Jurkat, Clone E6-1 (cell line): ENCODE measurements around the gene RSPO4.

Experiments
- DNase-seq: peaks from one replicate; pipeline ENCODE4 v3.0.0-alpha.2; 2011; ENCODE audit warnings: low read depth, low spot score
- H3K4me3 ChIP-seq: 2 replicates; pipeline ENCODE4 v1.5.1; 2011; ENCODE audit warnings: mild to moderate bottlenecking, low read length, control low read depth, moderate library complexity

The RSPO4 gene

DNA sequence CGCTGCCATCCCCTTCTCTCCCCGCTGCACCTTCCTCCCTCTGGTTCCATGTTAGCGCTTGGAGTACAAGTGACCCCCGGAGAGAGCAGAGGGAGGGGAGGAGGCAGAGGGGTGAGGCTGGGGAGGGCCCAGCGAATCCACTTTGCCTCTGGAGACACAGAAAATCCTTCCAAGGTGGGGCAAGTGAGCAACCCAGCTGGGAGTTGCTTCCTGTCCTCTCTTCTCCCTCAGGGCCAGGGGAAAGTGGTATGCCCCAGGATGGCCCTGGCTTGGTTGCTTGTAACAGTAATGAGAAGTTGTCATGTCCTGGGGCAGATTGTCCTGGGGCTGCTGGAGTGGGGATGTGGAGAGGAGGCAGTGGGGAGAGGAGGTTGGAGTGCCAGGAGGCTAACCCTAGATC is 85.3 kb downstream of the RSPO4 start:
- DNase-seq = no peak
- no peak overlapping the region for H3K4me3 ChIP-seq

DNA sequence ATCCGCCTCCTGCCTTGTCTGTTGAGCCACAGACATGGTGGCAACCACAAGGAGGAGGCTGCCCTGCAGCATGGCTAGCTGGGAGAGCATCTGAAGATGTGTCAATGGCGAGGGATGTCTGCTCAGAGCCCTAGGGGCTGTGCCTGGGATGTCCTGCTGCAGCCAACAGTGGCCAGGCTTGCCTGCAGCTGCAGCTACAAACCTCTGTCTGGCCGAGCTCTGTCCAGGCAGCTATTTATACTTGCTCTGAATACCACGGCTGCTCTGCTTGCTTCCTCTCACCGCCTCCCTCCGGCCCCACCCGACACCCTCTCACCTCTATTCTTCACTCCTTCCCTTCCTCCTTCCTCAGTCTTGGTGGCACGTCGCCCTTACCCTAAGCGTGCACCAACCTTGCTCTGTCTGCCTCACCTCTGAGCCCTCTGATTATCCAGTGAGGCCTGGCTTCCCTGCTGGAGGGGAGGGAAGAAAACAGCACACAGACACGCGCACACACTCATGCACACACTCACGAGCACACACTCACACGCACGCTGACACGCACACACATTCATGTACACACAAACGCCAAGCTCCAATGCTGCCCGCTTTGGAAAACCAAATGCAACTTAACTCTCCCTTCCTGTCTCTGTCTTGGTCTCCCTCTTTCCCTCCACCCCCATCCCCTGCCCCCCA is 85.8 kb downstream of the RSPO4 start, which contains the start of gene ANGPT4:
ANGPT4 (minus strand) TSS at position 210 of the 675 bp plus-strand sequence; CDS start at position 90, 120 bp downstream.
- no peak for DNase-seq
- no peak within 1 kb of the TSS for H3K4me3 ChIP-seq

DNA sequence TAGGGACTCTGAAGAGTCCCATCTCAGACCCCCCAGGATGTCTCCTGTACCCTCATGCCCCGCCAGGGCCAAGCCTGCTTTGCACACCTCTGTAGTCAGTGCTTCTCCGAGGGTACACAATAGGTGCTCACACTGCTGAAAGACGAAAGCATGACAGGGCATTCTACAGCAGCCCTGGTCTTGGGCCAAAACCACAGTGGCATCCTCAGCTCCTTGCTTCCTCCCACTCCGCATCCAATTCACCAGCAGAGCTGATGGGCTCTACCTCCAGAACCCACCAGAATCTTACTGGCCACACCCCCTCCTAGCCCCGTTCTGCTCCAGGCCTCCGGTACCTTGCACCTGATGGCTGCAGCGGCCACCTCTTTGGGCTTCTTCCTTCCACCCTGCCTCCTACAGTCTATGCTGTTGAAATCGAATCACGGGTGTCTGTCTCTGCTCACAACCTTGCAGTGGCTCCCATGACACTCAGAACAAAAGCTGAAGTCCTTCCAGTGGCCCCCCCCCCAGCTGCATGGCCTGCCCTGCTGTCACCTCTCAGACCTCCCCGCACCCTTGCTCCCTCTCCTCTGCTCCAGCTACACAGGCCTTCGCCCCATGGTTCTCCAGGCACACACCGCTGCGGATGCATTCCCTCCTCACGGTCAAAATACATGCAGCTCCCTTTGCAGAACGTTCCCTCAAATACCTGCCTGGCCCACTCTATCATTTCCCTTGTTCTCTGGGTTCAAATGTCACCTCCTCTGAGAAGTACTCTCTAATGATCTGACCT is 87.2 kb downstream of the RSPO4 start:
- no peak for DNase-seq
- no peak overlapping the region for H3K4me3 ChIP-seq

DNA sequence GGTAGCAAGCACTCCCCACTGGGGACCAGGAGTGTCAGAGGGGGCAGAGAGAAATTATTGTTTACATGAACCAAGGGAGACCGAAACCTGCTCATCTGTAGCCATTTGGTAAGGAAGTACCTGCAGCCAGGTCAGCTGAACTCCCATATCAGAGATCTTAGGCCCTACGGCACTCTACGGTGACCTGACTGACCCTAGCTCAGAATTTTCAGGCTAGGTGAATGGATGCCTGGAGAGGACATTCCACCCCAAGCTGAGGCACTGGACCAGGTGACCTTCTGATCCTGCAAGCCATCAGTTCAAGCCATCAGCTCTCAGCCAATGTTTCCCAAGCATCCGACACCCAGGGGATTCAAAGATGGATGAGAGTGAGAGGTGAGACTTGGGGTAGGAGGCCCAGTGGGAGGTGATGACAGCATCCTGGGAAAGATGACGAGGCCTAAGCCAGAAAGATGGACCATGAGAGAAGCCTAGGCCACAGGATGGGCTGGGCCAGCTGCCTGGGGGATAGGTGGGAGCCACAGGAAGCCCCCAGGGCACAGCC is 88.7 kb downstream of the RSPO4 start:
- DNase-seq = no peak
- no peak overlapping the region for H3K4me3 ChIP-seq

DNA sequence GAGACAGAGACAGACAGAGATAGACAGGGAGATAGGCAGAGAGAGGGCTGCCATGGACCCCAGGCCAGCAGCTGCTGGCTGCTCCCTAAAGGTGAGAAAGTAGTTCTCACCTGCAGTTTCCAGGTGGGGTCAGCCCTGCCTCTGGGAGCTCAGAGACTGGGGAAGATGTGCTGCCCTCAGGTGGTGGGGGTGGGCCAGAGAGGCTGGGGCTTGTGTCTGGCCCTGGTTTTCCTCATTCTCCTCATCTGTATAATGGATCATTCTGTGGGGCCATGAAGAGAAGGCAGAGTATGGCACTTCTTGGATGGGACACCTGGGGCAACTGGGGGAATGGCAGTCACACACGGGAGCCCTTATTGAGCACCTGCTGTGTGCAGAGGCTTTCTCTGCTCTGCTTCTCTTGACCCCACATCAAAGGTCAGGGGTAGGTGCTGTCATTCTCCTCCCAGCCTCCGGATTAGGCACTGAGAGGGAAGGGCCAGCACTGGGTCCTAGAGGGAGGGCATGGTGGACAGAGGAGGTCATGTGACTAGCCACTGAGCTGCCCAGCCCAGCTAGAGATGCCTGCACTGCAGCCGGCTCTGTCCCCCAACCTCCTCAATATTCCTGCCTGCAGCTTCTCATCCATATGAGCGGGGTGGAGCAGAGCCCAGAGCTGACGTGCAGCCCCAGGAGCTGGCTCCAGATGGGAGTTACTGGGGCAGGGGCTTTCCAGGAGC is 90.1 kb downstream of the RSPO4 start:
- no peak for DNase-seq

DNA sequence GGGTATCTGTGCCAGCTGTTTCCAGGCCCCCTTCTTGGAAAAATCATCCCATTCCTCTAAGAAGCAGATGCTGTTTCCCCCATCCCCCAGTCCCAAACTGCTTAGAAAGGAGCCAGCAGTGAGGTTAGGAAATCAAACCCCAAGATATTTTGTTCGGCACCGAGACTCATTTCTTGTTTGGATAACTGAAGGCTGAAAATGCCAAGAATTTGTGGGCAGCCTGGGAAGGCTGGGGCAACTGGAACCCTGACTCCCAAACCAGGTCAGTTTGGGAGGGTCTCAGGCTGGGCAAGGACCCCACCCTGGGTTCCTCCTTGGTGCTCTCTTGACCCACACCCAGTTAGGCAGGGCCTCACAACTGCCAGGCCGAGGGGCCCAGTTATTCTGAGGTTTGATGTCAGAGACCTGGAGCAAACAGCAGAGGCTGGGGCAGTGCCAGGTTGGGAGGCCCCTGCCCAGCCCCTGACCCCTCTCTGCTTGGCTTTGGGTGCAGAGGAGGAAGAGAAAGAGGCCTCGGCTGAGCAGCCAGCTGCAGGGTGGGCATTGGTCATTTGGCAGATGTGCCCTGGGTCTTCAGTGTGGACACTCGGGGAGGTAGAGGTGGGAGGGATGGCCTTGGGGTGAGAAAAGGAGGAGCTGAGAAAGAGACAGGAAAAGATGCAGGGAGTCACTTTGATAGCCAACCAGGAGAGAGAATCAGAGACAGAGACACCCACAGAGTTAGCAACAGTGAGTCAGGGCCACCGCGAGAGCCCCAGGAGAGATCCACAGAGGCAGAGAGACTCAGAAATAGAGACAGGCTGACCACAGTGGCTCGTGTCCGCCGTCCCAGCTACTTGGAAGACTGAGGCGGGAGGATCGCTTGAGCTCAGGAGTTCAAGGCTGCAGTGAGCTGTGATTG is 91.0 kb downstream of the RSPO4 start:
- H3K4me3 ChIP-seq = no peak overlapping the region
- no peak for DNase-seq

More for the DNA sequence above, 90.1 kb downstream of the RSPO4 start:
- no peak overlapping the region for H3K4me3 ChIP-seq

DNA sequence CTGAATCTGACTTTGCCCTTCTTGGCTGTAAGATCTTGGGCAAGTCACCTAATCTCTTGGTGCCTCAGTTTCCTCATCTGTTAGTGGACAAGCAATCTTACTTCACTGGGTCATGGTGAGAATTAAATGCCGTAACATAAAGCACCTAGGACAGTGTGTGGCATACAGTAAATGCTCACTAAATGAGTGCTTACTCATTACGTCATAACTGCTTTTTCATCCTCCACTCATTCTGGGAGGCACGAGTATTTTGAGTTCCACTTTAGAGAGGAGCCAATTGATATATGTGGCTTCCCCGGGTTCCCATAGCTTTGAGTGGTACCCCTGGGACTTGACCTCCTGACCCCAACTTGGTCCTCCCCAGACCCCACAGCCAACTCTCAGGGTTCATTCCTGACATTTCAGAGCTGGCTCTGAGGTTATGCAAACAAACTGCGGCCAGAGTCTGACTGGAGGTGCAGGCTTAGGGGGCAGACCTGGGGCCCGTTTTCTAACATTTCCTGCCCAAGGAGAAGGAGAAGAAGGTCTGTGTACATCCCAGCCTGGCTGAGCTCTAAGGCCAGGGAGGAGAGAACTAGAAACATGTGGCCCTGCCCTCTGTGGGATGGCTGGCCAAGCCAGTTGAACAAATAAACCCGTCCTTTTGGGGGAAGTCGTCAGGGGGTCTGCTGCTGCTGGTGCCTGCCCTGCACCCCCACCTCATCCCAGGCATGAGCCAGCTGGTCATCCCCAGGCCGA is 91.8 kb downstream of the RSPO4 start:
- no peak for DNase-seq

DNA sequence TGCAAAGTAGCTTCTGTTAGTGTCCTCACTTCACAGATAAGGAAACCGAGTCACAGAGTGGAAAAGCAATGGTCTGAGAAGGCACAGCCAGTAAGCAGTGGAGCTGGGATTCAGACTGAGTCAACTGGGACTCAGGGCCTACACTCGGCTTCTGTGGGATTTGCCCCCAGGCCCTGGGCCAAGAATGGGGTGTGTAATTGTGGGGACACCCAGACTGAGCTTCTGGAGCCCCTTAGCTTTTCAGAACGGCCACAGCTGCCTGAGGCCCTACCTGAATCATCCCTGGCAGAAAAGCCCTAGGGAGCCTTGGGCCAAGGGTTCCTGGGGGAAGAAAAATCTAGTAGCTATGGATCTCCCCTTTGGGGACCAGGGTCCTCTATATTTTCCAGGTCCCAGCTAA is 92.5 kb downstream of the RSPO4 start:
- no peak overlapping the region for H3K4me3 ChIP-seq
- no peak for DNase-seq

More for the DNA sequence above, 91.8 kb downstream of the RSPO4 start:
- H3K4me3 ChIP-seq = no peak overlapping the region
